GM23338 (cell line): ENCODE results near the gene PTRHD1. TPM values are rescaled to one million over a fixed set of nuclear protein-coding genes. Genes with fewer than 3 reads are reported as not detected.

Experiments used
- ATAC-seq: fragments of 200-7000 bp; cut with Tn5 transposase; 3 replicates; pipeline ENCODE4 v1.9.1; 2020
- DNase-seq: peaks from one replicate; pipeline ENCODE4 v3.0.0-alpha.2; 2015; ENCODE audit warnings: low spot score
- H2AFZ ChIP-seq: fragments of 200-600 bp; sonication (generic); 2 replicates; pipeline ENCODE4 v1.8.0; 2016; ENCODE audit warnings: antibody characterized with exemption, mild to moderate bottlenecking, moderate library complexity
- H3F3A ChIP-seq: fragments of 200-600 bp; sonication (generic); replicated peaks from 2 replicates; pipeline ENCODE4 v1.8.0; 2017; ENCODE audit warnings: antibody characterized with exemption, mixed run types, low read depth
- H3K27ac ChIP-seq: fragments of 200-600 bp; sonication (generic); 2 replicates; pipeline ENCODE4 v1.6.1; 2016; ENCODE audit warnings: low read depth
- H3K27me3 ChIP-seq: fragments of 200-600 bp; sonication (generic); 2 replicates; pipeline ENCODE4 v1.8.0; 2016; ENCODE audit warnings: mild to moderate bottlenecking, mixed run types, moderate library complexity; ENCODE audit not compliant: insufficient read depth
- H3K36me3 ChIP-seq: fragments of 200-600 bp; sonication (generic); 2 replicates; pipeline ENCODE4 v1.8.0; 2016; ENCODE audit warnings: mild to moderate bottlenecking; ENCODE audit not compliant: insufficient read depth
- H3K4me1 ChIP-seq: fragments of 200-600 bp; sonication (generic); 2 replicates; pipeline ENCODE4 v1.8.0; 2016; ENCODE audit warnings: mild to moderate bottlenecking, moderate library complexity; ENCODE audit not compliant: insufficient read depth
- H3K4me2 ChIP-seq: fragments of 200-600 bp; sonication (generic); 2 replicates; pipeline ENCODE4 v1.7.1; 2017; ENCODE audit warnings: mixed run types
- H3K4me3 ChIP-seq: fragments of 200-600 bp; sonication (generic); 2 replicates; pipeline ENCODE4 v1.6.1; 2016; ENCODE audit warnings: mixed run types
- H3K79me2 ChIP-seq: fragments of 200-600 bp; sonication (generic); replicated peaks from 2 replicates; pipeline ENCODE4 v1.8.0; 2017; ENCODE audit warnings: mild to moderate bottlenecking; ENCODE audit not compliant: insufficient read depth
- H3K9me2 ChIP-seq: fragments of 200-600 bp; sonication (generic); 2 replicates; pipeline ENCODE4 v1.8.0; 2017; ENCODE audit not compliant: insufficient read depth
- H4K20me1 ChIP-seq: fragments of 200-600 bp; sonication (generic); replicated peaks from 2 replicates; pipeline ENCODE4 v1.8.0; 2017; ENCODE audit warnings: mild to moderate bottlenecking; ENCODE audit not compliant: insufficient read depth
- H3K27ac Mint-ChIP-seq: 2 replicates; pipeline ENCODE4 v1.8.0; 2020; ENCODE audit warnings: inconsistent platforms, mild to moderate bottlenecking, moderate library complexity, mixed read lengths
- H3K27me3 Mint-ChIP-seq: 3 replicates; pipeline ENCODE4 v1.8.0; 2022; ENCODE audit warnings: low read depth, mild to moderate bottlenecking, moderate library complexity, mixed read lengths, inconsistent platforms; ENCODE audit not compliant: insufficient read depth, poor library complexity
- H3K36me3 Mint-ChIP-seq: 3 replicates; pipeline ENCODE4 v1.8.0; 2021; ENCODE audit warnings: low read depth, mild to moderate bottlenecking, inconsistent platforms, moderate library complexity, mixed read lengths
- H3K4me1 Mint-ChIP-seq: 3 replicates; pipeline ENCODE4 v1.8.0; 2020; ENCODE audit warnings: mild to moderate bottlenecking, inconsistent platforms, mixed read lengths
- H3K4me3 Mint-ChIP-seq: 3 replicates; pipeline ENCODE4 v1.8.0; 2021; ENCODE audit warnings: moderate library complexity, mild to moderate bottlenecking, inconsistent platforms, mixed read lengths
- H3K9me3 Mint-ChIP-seq: 3 replicates; pipeline ENCODE4 v1.8.0; 2020; ENCODE audit warnings: moderate library complexity, mild to moderate bottlenecking, inconsistent platforms, mixed read lengths
- CTCF ChIP-seq, 2 experiments: fragments of 200-600 bp in 1 of 2; sonication (generic) in 1 of 2; conservative IDR thresholded peaks; 2 replicates each; pipeline versions ENCODE4 v1.5.1 to v1.6.1; 2016 to 2017; ENCODE audit warnings: antibody characterized with exemption in 2 of 2, low read depth in 2 of 2, mild to moderate bottlenecking in 2 of 2, moderate library complexity in 1 of 2
- EZH2 ChIP-seq: fragments of 200-600 bp; sonication (generic); IDR thresholded peaks from one replicate; pipeline ENCODE4 v1.8.0; 2017; ENCODE audit warnings: antibody characterized with exemption, mild to moderate bottlenecking, low read depth; ENCODE audit not compliant: unreplicated experiment
- EZH2phosphoT487 ChIP-seq: fragments of 200-600 bp; sonication (generic); IDR thresholded peaks from one replicate; pipeline ENCODE4 v1.8.1; 2018; ENCODE audit warnings: antibody characterized with exemption; ENCODE audit not compliant: unreplicated experiment
- JUNB ChIP-seq: IDR thresholded peaks from one replicate; pipeline ENCODE4 v1.6.1; 2016; ENCODE audit warnings: antibody characterized with exemption; ENCODE audit not compliant: unreplicated experiment
- NANOG ChIP-seq: IDR thresholded peaks from 2 replicates; pipeline ENCODE4 v1.6.1; 2016; ENCODE audit warnings: antibody characterized with exemption, borderline replicate concordance
- ZNF114 ChIP-seq: fragments of 250-450 bp; sonication (Bioruptor Pico); IDR thresholded peaks from 2 replicates; pipeline ENCODE4 v1.5.0; 2020; ENCODE audit warnings: mild to moderate bottlenecking, moderate library complexity
- polyA plus RNA-seq: library from polyadenylated mRNA; unstranded; fragments of >200 nt; fragmentation: Nextera tagmentation; extraction: Ambion mirVana; gene quantifications from 2 replicates; pipeline ENCODE4 v1.2.1, GENCODE V29; 2016
- total RNA-seq: library from RNA; depleted of rRNA; stranded (reverse); fragments of >200 nt; shearing (Covaris generic); gene quantifications from 2 replicates; pipeline ENCODE4 v1.2.3, GENCODE V29; 2014
- TF ChIP-seq, protein P1 (sequence below): IDR thresholded peaks from one replicate; pipeline ENCODE4 v1.6.1; 2018; ENCODE audit warnings: antibody characterized with exemption; ENCODE audit not compliant: unreplicated experiment

Gene PTRHD1
- total and polyA plus RNA-seq, 2 experiments from 2014 or later: 46.9 to 105 TPM

DNA sequence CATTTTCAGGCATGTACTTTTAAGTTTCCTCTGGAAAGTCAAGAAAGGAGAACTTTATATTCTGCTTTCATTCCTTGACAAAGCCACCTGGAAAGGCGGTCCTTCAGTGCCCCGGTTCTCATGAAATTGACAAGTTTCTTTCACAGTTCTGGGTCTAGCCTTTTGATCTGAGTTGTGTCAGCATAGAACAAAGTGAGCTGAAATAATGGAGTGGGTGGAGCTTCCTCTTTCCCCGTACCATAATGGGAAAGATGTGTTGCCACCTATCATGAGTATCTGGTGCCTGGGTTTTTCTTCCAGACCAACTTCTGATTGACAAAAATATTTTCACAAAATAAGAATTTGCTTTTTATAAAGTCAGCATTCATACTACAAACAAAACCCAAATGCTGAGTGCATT is 49.3 kb downstream of the PTRHD1 start:
- TF ChIP-seq CTCF (conservative IDR thresholded peaks at IDR 0.05; ENCODE audit: low read depth in 2 of 2) (no peak), EZH2 (no peak)
- TF ChIP-seq, protein P1, sequence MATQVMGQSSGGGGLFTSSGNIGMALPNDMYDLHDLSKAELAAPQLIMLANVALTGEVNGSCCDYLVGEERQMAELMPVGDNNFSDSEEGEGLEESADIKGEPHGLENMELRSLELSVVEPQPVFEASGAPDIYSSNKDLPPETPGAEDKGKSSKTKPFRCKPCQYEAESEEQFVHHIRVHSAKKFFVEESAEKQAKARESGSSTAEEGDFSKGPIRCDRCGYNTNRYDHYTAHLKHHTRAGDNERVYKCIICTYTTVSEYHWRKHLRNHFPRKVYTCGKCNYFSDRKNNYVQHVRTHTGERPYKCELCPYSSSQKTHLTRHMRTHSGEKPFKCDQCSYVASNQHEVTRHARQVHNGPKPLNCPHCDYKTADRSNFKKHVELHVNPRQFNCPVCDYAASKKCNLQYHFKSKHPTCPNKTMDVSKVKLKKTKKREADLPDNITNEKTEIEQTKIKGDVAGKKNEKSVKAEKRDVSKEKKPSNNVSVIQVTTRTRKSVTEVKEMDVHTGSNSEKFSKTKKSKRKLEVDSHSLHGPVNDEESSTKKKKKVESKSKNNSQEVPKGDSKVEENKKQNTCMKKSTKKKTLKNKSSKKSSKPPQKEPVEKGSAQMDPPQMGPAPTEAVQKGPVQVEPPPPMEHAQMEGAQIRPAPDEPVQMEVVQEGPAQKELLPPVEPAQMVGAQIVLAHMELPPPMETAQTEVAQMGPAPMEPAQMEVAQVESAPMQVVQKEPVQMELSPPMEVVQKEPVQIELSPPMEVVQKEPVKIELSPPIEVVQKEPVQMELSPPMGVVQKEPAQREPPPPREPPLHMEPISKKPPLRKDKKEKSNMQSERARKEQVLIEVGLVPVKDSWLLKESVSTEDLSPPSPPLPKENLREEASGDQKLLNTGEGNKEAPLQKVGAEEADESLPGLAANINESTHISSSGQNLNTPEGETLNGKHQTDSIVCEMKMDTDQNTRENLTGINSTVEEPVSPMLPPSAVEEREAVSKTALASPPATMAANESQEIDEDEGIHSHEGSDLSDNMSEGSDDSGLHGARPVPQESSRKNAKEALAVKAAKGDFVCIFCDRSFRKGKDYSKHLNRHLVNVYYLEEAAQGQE: no peak
- ATAC-seq: no peak
- no peaks in the 10 kb centered on the region for H3K4me1 ChIP-seq

GRCh38 chr2:24742730-24743129 is 50.5 kb downstream of the PTRHD1 start:
- Histone ChIP-seq H3K79me2 (no peaks in the 10 kb centered on the region), H3K27ac (no peak overlapping the region), H3K4me2 (no peak overlapping the region), H3K9me2 (no peaks in the 10 kb centered on the region), H3K4me1 (no peaks in the 10 kb centered on the region), H3K4me3 (no peak overlapping the region), H4K20me1 (no peaks in the 10 kb centered on the region), H3K27me3 (no peaks in the 10 kb centered on the region), H3F3A (no peaks in the 10 kb centered on the region), H3K36me3 (no peaks in the 10 kb centered on the region), H2AFZ (no peak overlapping the region)
- Mint-ChIP-seq H3K36me3 (no peaks in the 10 kb centered on the region), H3K4me1 (no peaks in the 10 kb centered on the region), H3K27me3 (no peaks in the 10 kb centered on the region), H3K4me3 (no peak overlapping the region), H3K9me3 (no peaks in the 10 kb centered on the region), H3K27ac (no peak overlapping the region)
- no peak for TF ChIP-seq ZNF114 (CRISPR knock-in tag)
- TF ChIP-seq EZH2phosphoT487: no peak
- no peak for TF ChIP-seq JUNB
- TF ChIP-seq NANOG: no peak
- DNase-seq (no peak), ATAC-seq (no peak)

More for the DNA sequence above, 49.3 kb downstream of the PTRHD1 start:
- H3K9me2 ChIP-seq: no peaks in the 10 kb centered on the region
- no peak for DNase-seq
- H3K27ac ChIP-seq: no peak overlapping the region
- no peak overlapping the region for H3K4me3 ChIP-seq
- Mint-ChIP-seq H3K36me3 (no peaks in the 10 kb centered on the region), H3K27ac (no peak overlapping the region), H3K27me3 (no peaks in the 10 kb centered on the region), H3K4me3 (no peak overlapping the region), H3K4me1 (0 out of 3 replicates have a peak, but pooled peaks cover under 1% of the 10 kb centered on the region), H3K9me3 (no peaks in the 10 kb centered on the region)
- H3F3A ChIP-seq: no peaks in the 10 kb centered on the region
- no peaks in the 10 kb centered on the region for H3K27me3 ChIP-seq
- H3K36me3 ChIP-seq: no peaks in the 10 kb centered on the region
- no peak overlapping the region for H2AFZ ChIP-seq
- H3K4me2 ChIP-seq: no peak overlapping the region
- no peaks in the 10 kb centered on the region for H3K79me2 ChIP-seq
- H4K20me1 ChIP-seq: no peaks in the 10 kb centered on the region
